Right lobe of liver (tissue), 6 donors: Measurements from ENCODE around the gene TSC22D4. TPM values are rescaled to one million over a fixed set of nuclear protein-coding genes. Genes with fewer than 3 reads are reported as not detected.
"Not testable (repeated sequence)": the region's sequence is repeated elsewhere in the genome, so short reads cannot be mapped to it uniquely, and the experiment has no call there.

ENCODE experiments used
- ATAC-seq, 4 donors: fragments of 200-7000 bp; cut with Tn5 transposase; one replicate each; pipeline ENCODE4 v1.9.1; 2020; ENCODE audit warnings: mild to moderate bottlenecking in 4 of 4, moderate library complexity in 4 of 4
- DNase-seq, 3 donors: peaks; one replicate each; pipeline ENCODE4 v3.0.0-alpha.2; 2020
- H3K27ac ChIP-seq, 3 donors: fragments of 200-600 bp; one replicate each; pipeline ENCODE4 v1.8.0; 2022
- H3K27me3 ChIP-seq, 2 donors: fragments of 200-600 bp; one replicate each; pipeline ENCODE4 v1.8.0; 2022
- H3K36me3 ChIP-seq, 4 donors: fragments of 200-600 bp; sonication (generic) in 1 of 4; one replicate each; pipeline versions ENCODE4 v1.5.1 to v1.8.0; 2017 to 2022; ENCODE audit warnings: control low read depth in 1 of 4
- H3K4me1 ChIP-seq, 4 donors: fragments of 200-600 bp; sonication (generic) in 1 of 4; one replicate each; pipeline versions ENCODE4 v1.5.1 to v1.8.0; 2017 to 2022; ENCODE audit warnings: control low read depth in 1 of 4
- H3K4me3 ChIP-seq, 3 donors: fragments of 200-600 bp; one replicate each; pipeline ENCODE4 v1.8.0; 2022
- H3K9me3 ChIP-seq, 4 donors: fragments of 200-600 bp; sonication (generic) in 1 of 4; one replicate each; pipeline versions ENCODE4 v1.5.1 to v1.8.0; 2017 to 2022; ENCODE audit warnings: control low read depth in 1 of 4
- POLR2A ChIP-seq: fragments of 450-650 bp; IDR thresholded peaks from one replicate; pipeline ENCODE4 v1.6.1; 2017; ENCODE audit warnings: antibody characterized with exemption, mild to moderate bottlenecking
- WGBS: methylation state at CpG from one replicate; pipeline ENCODE4 v1.1.6; 2018; ENCODE audit warnings: low coverage, low lambda C conversion rate; ENCODE audit not compliant: insufficient coverage; ENCODE audit errors: missing lambda C conversion rate; 5-methylcytosine and 5-hydroxymethylcytosine counted together
- intact Hi-C, 2 donors: fragments of 100-400 bp; cut with DNase I; formaldehyde crosslinking; loops; one replicate each; pipeline versions ENCODE4 v1.11.2 to v1.14.1; 2022
- total RNA-seq, 6 experiments: library from RNA; depleted of rRNA in 2 of 6; stranded (reverse); fragments of >200 nt in 2 of 6; fragmentation: NEBNext Ultra II Directional in 3 of 6; extraction: Animal tissue kit (Norgen Biotek cat#: 25700) in 3 of 6; gene quantifications; one replicate each; pipeline versions ENCODE4 v1.1.0 to v1.2.4, GENCODE V29; 2016 to 2023
- TF ChIP-seq, protein P1 (sequence below), 4 donors: fragments of 200-600 bp in 3 of 4; fragments of 450-650 bp in 1 of 4; IDR thresholded peaks; one replicate each; pipeline versions ENCODE4 v1.5.1 to v1.8.0; 2016 to 2022; ENCODE audit warnings: antibody characterized with exemption in 4 of 4, mild to moderate bottlenecking in 2 of 4
- donor health status: DM: no; HTN: yes; CAD: no.
- donor health status: DM: no; HTN: no; CAD: no.
- donor health status: DM: no; HTN: no; CAD: no.
- donor health status: DM: no; HTN: yes; CAD: no.
- donor health status: DM: no; HTN: yes; CAD: no.

TSC22D4 gene
- total RNA-seq, 6 experiments from 2014 or later = 12.5 to 20.5 (median 17.0) TPM

DNA sequence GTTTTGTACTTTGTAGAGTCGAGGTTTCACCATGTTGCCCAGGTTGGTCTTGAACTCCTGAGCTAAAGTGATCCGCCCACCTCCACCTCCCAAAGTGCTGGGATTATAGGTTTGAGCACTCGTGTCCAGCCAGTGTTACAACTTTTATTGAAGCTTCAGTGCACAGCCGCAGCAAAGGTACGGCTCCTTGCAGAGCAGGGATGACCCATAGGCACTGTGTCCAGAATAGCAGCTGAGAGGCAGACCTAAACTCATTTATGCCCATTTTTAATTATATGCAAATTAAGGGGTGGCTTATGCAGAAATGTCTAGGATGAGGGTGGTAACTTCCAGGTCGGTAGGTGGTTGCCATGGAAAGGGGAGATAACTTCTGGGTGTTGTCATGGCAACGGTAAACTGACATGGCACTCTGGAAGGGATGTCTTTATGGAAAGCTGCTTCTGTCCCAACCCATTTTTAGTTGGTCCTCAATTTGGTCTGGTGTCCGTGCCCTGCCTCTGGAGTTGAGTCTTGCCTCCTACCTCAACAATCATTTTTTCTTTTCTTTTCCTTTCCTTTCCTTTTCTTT is 27.4 kb upstream of the TSC22D4 start:
- intact Hi-C loops = no loop called here
- ATAC-seq (no peak), DNase-seq (no peak)
- WGBS = 67% methylated on average over 7 of the region's 8 CpGs
- Histone ChIP-seq H3K36me3 (no peaks in the 10 kb centered on the region), H3K4me3 (no peak overlapping the region), H3K9me3 (no peaks in the 10 kb centered on the region), H3K4me1 (no peaks in the 10 kb centered on the region), H3K27me3 (no peaks in the 10 kb centered on the region), H3K27ac (no peak overlapping the region)
- no peak for TF ChIP-seq POLR2A
- TF ChIP-seq, protein P1, sequence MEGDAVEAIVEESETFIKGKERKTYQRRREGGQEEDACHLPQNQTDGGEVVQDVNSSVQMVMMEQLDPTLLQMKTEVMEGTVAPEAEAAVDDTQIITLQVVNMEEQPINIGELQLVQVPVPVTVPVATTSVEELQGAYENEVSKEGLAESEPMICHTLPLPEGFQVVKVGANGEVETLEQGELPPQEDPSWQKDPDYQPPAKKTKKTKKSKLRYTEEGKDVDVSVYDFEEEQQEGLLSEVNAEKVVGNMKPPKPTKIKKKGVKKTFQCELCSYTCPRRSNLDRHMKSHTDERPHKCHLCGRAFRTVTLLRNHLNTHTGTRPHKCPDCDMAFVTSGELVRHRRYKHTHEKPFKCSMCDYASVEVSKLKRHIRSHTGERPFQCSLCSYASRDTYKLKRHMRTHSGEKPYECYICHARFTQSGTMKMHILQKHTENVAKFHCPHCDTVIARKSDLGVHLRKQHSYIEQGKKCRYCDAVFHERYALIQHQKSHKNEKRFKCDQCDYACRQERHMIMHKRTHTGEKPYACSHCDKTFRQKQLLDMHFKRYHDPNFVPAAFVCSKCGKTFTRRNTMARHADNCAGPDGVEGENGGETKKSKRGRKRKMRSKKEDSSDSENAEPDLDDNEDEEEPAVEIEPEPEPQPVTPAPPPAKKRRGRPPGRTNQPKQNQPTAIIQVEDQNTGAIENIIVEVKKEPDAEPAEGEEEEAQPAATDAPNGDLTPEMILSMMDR (IDR thresholded peaks at IDR 0.05) = no peak

DNA sequence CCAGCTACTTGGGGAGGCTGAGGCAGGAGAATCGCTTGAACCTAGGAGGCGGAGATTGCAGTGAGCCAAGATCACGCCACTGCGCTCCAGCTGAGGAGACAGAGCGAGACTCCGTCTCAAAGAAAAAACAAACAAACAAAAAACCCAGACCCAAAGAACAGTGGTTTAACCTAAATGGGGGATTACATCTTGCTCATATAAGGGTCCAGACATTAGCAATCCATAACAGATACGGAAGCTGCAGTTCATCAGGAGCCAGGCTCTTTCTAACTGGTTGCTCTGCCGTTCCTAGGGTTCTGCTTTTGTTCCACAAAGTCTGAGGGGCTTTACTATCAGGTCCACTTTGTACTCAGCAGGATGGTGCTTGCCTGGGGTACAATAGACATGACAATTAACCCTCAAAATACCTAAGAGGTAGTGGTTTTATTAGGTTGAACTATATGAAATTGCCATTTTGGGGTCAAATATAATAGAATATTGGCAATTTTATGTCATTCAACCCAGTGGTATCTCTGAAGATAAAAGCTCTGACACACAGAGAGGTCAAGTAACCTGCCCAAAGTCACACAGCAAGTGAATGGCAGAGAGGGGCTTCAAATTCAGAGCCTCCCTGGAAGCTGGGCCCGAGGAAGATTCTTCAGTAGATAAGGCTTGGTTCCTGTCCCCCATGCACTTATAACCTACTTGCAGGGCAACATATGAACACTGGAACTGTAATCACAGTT is 26.0 kb upstream of the TSC22D4 start:
- no peak overlapping the region for H3K27ac ChIP-seq
- ATAC-seq = no peak
- no peaks in the 10 kb centered on the region for H3K9me3 ChIP-seq
- DNase-seq = no peak
- TF ChIP-seq, protein P1 (IDR thresholded peaks at IDR 0.05) = no peak
- TF ChIP-seq POLR2A = no peak
- no peaks in the 10 kb centered on the region for H3K36me3 ChIP-seq
- H3K4me3 ChIP-seq = no peak overlapping the region
- 88% methylated on average over 6 of the region's 9 CpGs for WGBS
- intact Hi-C loops = no loop called here
- no peaks in the 10 kb centered on the region for H3K27me3 ChIP-seq
- H3K4me1 ChIP-seq = no peaks in the 10 kb centered on the region

DNA sequence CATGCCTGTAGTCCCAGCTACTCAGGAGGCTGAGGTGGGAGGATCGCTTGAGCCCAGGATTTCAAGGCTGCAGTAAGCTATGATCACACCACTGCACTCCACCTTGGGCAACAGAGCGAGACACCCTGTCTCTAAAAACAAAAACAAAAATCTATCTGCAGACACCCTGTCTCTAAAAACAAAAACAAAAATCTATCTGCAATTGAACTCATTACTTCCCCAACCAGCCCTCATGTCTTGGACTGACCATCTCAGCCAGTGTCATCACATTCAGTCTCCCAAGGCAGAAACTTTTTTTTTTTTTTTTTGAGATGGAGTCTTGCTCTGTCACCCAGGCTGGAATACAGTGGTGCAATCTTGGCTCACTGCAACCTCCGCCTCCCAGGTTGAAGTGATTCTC is 25.0 kb upstream of the TSC22D4 start:
- 91% methylated on average over 3 of the region's 3 CpGs for WGBS
- H3K36me3 ChIP-seq, ATAC-seq, intact Hi-C loops, H3K4me3 ChIP-seq, H3K4me1 ChIP-seq, DNase-seq, H3K27me3 ChIP-seq, H3K27ac ChIP-seq, H3K9me3 ChIP-seq: not testable (repeated sequence)

DNA sequence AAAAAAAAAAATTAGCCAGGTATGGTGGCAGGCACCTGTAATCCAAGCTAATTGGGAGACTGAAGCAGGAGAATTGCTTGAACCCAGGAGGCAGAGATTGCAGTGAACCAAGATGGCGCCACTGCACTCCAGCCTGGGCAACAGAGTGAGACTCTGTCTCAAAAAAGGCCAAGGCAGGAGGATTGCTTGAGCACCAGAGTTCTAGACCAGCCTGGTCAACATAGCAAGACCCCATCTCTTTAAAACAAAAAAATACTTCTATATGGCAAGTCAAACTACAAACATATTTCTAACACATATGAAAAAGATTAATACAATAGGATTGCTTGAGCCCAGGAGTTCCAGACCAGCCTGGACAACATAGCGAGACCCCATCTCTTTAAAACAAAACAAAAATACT is 21.7 kb upstream of the TSC22D4 start:
- H3K36me3 ChIP-seq, intact Hi-C loops, H3K4me3 ChIP-seq, H3K4me1 ChIP-seq, H3K9me3 ChIP-seq, H3K27me3 ChIP-seq, H3K27ac ChIP-seq, DNase-seq, ATAC-seq: not testable (repeated sequence)
- 100% methylated on average over 2 of the region's 2 CpGs for WGBS

DNA sequence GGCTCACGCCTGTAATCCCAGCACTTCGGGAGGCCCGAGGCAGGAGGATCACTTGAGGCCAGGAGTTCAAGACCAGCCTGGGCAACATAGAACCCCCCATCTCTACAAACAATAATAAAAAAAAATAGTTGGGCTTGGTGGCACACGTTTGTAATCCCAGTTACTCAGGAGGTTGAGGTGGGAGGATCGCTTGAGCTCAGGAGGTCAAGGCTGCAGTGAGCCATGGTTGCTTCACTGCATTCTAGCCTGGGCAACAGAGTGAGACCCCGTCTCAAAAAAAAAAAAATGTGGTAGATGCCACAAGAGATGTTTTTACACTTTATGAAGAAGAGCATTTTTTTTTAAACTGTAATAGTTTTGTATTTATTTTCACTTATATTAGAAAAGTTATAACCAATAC is 17.5 kb upstream of the TSC22D4 start:
- TF ChIP-seq, protein P1 (IDR thresholded peaks at IDR 0.05) = no peak
- TF ChIP-seq POLR2A = no peak
- H3K9me3 ChIP-seq = no peaks in the 10 kb centered on the region
- H3K4me1 ChIP-seq = peaks cover 0 to 9% (median 3%) of the 10 kb centered on the region in 4 donors
- DNase-seq = no peak
- no peak for ATAC-seq
- H3K27me3 ChIP-seq = no peaks in the 10 kb centered on the region
- H3K4me3 ChIP-seq = no peak overlapping the region
- 67% methylated on average over 6 of the region's 6 CpGs for WGBS
- H3K36me3 ChIP-seq = no peaks in the 10 kb centered on the region
- H3K27ac ChIP-seq = no peak overlapping the region
- intact Hi-C loops = no loop called here
